Right forelimb (tissue), 1 donor: ENCODE measurements around the gene MYO18B.

Experiments
- DNase-seq: peaks from one replicate; pipeline ENCODE4 v3.0.0-alpha.2; 2018

Gene MYO18B

GRCh38 chr22:25749420-25750169 is 7.6 kb downstream of the MYO18B start:
- no peak for DNase-seq

DNA sequence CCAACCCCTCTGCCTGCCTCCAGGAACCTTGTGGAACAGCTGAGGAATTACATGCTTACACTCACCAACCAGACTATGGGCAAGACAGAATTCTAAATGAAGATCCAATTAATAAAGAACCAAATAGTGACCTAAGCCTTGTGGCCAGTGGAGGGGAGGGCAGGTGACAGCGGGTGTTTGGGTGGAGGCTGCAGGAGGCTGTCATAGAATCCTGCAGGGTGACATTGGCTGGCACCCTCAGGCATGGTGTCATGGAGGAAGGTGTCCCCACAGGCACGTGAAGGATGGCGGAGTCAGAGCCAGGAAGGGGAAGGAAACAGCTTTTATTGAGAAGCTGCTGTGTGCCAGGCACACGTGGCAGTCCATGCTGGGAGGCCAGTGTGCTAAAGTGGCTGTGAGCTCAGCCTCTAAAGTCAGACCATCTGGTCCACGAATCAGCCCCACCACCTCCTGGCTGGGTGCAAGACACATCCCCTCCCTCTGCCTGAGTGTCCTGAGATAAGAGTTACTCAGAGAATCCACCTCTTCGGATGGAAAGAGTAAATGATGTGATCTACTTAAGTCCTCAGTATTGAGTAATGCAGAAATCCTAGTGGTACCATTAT is 8.7 kb downstream of the MYO18B start:
- no peak for DNase-seq

DNA sequence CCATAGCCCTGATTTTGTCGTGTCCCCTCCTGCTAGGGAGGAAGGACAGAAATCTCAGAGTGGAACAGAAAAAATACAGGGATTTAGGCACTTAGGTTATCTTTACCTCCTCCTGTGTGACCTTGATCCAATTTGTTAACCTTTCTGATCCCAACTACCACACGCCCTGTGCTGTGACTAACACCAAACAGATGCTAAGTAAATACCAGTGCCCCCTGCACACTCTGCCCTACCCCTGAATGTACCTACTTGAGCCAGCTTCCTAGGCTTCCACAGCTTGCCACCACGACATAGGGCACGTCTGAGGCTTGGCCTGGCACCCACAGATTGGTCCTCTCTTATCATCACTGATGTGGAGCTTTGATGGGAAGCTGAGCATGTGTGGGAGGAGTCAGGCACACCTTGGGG is 9.2 kb downstream of the MYO18B start:
- no peak for DNase-seq

- DNase-seq = no peak
Observed at GRCh38 chr22:25752615-25753214, 10.7 kb downstream of the MYO18B start.

- no peak for DNase-seq
Observed at GRCh38 chr22:25753252-25753651, 11.3 kb downstream of the MYO18B start.

GRCh38 chr22:25754527-25755202 is 12.7 kb downstream of the MYO18B start:
- DNase-seq = peak; percentile 52

- no peak for DNase-seq
Observed at GRCh38 chr22:25757686-25758085, 15.7 kb downstream of the MYO18B start.

DNA sequence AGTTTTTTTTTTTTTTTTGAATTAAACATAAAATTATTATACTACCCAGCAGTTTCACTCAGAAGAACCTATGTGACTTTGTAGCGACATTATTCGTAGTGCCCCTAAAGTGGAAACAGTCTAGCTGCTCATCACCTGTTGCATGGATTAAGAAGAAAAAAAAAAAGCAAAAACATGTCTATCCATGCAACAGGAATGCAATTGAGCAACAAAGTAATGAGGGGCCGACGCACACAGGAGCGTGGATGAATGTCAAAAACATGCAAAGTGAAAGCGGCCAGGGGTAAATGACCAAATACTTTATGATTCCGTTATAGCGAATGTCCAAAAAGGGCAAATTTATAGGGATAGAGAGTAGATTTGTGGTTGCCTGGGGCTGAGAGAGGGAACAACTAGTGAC is 16.3 kb downstream of the MYO18B start:
- DNase-seq = no peak

- DNase-seq = no peak
Observed at GRCh38 chr22:25759825-25760231, 17.8 kb downstream of the MYO18B start.

DNA sequence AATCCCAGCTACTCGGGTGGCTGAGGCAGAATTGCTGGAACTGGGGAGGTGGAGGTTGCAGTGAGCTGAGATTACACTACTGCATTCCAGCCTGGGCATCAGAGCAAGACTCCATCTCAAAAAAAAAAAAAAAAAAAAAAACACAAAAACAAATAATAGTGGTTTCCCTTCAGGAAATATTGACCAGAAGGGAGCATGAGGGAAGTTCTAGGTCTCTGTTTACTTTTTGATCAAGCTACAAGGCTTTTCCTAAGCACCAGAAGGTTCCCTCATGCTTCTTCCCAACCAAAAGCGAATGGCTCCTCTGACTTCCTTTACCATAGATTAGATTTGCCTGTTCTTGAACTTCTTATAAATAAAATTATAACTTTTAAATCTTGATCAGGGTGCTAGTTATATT is 18.3 kb downstream of the MYO18B start:
- no peak for DNase-seq

DNA sequence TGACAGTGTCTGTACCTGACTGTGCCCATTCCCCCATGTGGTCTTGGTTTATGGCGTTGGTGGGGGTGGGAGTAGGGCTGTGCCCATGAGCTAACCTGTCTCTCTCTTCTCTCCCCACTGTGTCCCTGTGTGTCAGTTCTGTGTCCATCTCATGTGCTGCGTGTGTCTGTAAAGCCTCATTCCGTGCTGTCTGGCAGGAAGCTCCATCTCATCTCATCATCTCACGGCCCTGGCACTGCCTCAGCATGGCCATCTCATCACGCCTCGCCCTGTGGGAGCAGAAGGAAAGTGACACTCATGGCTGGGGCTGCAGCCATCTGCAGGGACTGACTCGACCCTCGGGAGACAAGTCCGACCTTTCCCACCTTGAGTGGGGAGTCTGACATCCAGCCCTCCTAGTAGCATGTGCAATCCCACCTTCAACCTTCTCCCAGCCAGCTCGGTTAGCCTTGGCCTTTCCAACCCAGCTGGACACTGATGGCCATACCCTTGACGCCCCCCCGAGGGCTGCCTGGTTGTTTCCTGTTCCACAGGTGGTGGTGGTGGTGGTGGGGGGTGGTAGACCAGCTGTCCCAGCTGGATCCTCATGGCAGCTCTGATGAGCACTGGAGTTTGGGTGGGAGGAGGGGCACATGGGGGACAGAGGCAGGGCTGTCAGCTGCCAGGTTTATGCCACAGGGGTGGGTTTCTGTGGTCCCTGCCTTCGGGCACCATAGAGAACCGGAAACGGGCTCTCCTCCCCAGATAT is 19.0 kb downstream of the MYO18B start:
- DNase-seq = no peak

GRCh38 chr22:25762147-25762546 is 20.2 kb downstream of the MYO18B start:
- DNase-seq = no peak

GRCh38 chr22:25763239-25763777 is 21.3 kb downstream of the MYO18B start:
- no peak for DNase-seq

- DNase-seq = no peak
Observed at GRCh38 chr22:25764270-25765015, 22.5 kb downstream of the MYO18B start.

- no peak for DNase-seq
Observed at GRCh38 chr22:25765016-25765367, 23.0 kb downstream of the MYO18B start.

DNA sequence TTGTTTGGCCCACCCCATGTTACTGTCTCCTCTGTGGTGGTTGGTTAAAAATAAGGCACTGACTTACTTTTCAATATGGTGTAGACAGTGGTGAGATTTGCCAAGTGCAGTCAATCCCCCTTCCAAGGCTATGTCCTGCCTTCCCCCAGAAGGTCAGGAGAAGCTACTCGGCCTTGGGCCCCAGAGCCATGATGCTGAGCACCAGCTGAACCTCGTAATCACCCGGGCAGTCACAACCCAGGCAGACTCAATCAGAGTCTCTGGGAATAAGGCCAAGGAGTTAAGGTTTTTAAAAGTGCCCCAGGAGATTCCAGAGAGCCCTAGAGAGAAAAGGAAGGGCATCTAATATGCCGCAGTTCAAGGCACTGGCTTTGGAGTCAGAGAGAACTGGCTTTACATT is 23.8 kb downstream of the MYO18B start:
- no peak for DNase-seq

DNA sequence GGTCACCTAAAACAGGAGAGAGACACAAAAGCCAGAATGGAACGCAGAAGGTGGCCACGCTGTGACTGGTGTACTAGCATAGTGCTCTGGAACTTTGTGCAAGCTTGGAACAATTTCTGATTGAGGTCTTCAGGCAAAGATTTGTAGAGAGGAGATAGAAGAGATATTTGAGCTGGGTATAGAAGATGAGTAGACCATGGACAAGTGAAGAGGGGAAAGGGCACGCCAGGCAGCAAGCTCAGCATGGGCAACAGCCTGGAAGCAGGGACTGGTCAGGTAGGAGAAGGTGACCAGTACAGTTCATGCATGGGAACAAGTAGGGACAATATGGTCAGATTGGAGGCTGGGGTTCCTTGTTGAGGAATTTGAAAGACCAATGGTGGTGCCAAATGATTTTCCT is 24.4 kb downstream of the MYO18B start:
- no peak for DNase-seq

- DNase-seq = no peak
Observed at GRCh38 chr22:25770333-25770732, 28.3 kb downstream of the MYO18B start.

GRCh38 chr22:25772288-25772687 is 30.3 kb downstream of the MYO18B start:
- DNase-seq = no peak

- no peak for DNase-seq
Observed at GRCh38 chr22:25774575-25775026, 32.6 kb downstream of the MYO18B start.

GRCh38 chr22:25775531-25775930 is 33.5 kb downstream of the MYO18B start:
- no peak for DNase-seq

DNA sequence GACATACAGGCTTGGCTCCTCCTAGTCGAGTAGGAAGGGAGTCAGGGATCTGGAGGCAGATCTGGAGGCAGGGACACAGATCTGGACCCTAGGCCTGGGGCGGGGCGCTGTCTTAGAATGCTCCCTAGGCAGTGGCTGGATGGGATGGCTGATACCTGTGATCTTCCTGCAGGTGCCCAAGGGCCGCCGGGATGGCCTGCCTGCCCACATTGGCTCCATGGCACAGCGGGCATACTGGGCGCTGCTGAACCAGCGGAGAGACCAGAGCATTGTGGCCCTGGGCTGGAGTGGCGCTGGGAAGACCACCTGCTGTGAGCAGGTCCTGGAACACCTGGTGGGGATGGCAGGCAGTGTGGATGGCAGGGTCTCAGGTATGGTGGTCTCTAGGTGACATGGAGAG is 35.4 kb downstream of the MYO18B start:
- DNase-seq = no peak
